Measurements from ENCODE around the gene LPIN1. TPM values are rescaled to one million over a fixed set of nuclear protein-coding genes. Genes with fewer than 3 reads are reported as not detected.
"Not testable (repeated sequence)": the region's sequence is repeated elsewhere in the genome, so short reads cannot be mapped to it uniquely, and the experiment has no call there.

Gene LPIN1
- total RNA-seq, 2 donors from 2014 or later, result 63.0 to 112 TPM

DNA sequence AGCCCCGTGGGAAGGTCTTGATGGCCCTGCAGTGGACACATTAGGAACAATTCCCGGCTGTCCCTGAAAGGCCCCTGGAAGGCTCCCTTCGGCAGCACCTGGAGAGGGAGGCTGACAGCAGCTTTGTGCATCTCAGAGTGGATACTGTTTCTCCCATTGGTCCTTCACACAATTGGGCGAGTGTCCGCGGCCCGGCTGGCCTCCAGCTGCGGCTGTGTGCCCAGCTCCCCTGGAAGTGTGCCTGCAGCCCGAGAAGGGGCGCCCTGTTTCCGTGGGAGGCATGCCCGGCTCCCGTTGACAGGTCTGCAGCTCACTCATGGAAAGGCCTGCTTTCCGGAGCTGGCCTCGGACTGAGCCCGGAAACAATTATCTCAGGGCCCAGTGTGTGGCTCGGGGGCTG is 103.7 kb downstream of the LPIN1 start:
- H3K9me3 Mint-ChIP-seq, result peaks cover 4% of the 10 kb centered on the region
- peaks cover 15 to 28% of the 10 kb centered on the region in 2 donors for H3K27me3 Mint-ChIP-seq
- no peak overlapping the region for H3K4me3 Mint-ChIP-seq
- DNase-seq (ENCODE audit: low spot score) (no peak), ATAC-seq (no peak)
- H3K4me1 Mint-ChIP-seq (ENCODE audit: low read depth in 2 of 2), result peaks cover under 1 to 3% of the 10 kb centered on the region in 2 donors
- H3K27ac Mint-ChIP-seq, result no peak overlapping the region
- peaks cover 7% of the 10 kb centered on the region for H3K36me3 Mint-ChIP-seq

DNA sequence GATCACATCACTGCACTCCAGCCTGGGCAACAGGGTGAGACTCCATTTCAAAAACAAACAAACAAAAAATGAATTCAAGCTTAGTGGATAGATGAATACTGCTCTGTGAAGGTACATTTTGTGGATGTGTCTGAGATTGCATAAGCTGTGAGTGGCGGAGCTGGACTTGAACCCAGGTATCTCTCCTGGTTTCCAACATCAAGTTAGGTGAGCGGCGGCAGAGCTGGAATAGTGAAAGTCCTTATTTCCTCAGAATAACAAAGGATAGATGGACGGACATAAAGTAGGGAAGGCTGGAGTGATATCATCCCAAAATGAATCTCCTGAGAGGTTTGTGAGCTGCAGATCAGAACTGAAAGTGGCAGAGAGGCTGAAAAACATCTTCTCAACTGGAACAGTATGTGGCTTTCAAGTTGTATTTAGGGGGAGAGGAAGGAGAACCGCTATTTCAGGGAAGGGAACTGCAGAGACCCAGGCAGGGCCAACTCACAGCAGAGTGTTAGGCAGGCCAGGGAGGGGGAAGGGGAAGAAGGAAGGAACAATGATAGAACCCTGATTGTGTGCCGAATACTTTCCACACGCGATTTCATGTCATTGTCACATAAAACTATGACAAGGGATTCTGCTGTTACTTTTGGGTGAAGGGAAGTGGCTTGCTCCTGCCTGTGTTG is 106.2 kb downstream of the LPIN1 start:
- Mint-ChIP-seq H3K36me3 (peaks cover 5% of the 10 kb centered on the region), H3K27me3 (peaks cover 26 to 52% of the 10 kb centered on the region in 2 donors), H3K27ac (no peak overlapping the region), H3K4me1 (ENCODE audit: low read depth in 2 of 2) (peaks cover 3 to 11% of the 10 kb centered on the region in 2 donors), H3K4me3 (no peak overlapping the region), H3K9me3 (peaks cover 4% of the 10 kb centered on the region)
- no peak for ATAC-seq
- no peak for DNase-seq (ENCODE audit: low spot score)

DNA sequence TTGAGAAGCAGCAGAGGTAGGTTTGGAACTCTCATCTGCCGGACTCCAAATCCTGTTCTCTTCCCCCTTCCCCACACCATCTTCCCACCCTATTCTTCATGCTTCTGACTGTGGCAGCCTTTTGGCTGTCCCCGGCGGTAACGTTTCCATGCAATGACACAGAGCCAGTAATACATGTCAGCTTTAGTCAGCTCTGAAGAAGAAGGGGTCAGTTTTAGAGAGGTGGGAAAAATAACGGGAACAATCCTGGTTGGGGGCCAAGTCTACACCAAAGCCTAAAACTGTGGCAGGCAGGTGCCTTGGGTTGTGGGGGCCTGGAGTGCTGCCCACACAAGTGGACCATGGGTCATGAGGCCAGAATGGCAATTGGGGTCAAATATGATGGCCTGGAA is 106.8 kb downstream of the LPIN1 start:
- Mint-ChIP-seq H3K9me3 (no peaks in the 10 kb centered on the region), H3K4me1 (ENCODE audit: low read depth in 2 of 2) (peaks cover 3 to 11% of the 10 kb centered on the region in 2 donors), H3K36me3 (no peaks in the 10 kb centered on the region), H3K27ac (no peak overlapping the region), H3K4me3 (no peak overlapping the region), H3K27me3 (peaks cover 26 to 52% of the 10 kb centered on the region in 2 donors)
- ATAC-seq (no peak), DNase-seq (ENCODE audit: low spot score) (no peak)

DNA sequence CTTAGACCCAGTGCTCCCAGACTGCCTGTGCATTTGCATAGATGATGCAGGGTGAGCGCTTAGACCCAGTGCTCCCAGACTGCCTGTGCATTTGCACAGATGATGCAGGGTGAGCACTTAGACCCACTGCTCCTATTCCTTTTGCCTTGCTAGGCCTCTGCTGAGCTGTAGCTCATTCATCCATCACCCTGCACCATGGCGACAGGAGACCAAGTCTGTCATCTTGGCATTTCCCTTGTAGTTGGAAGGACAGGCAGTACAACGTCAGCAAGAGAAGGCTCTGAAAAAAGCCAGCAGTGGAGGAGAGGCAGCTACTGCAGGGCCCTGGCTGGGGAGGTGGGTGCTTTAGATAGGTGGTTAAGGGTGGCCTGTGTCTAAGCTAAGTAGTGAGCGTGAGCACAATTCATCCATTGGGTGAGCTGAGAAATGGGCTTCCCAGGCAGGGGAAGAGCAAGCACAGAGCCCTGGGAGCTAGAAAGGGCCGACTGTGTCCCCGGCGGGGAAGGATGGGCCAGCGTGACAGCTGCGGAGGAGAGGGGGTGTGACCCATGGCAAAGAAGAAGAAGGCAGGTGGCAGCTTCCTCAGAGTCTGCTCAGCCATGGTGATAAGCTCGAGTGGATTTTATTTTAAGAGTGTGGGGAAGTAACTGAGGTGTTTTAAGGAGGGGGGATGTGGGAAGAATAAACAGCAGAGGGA is 108.8 kb downstream of the LPIN1 start:
- H3K27ac Mint-ChIP-seq, result no peak overlapping the region
- H3K4me1 Mint-ChIP-seq (ENCODE audit: low read depth in 2 of 2), result peaks cover 3 to 11% of the 10 kb centered on the region in 2 donors
- H3K36me3 Mint-ChIP-seq, result peaks cover 8% of the 10 kb centered on the region
- DNase-seq (ENCODE audit: low spot score) (peak; percentile 53), ATAC-seq (no peak)
- peaks cover 29 to 45% of the 10 kb centered on the region in 2 donors for H3K27me3 Mint-ChIP-seq
- H3K9me3 Mint-ChIP-seq, result no peaks in the 10 kb centered on the region
- H3K4me3 Mint-ChIP-seq, result no peak overlapping the region

DNA sequence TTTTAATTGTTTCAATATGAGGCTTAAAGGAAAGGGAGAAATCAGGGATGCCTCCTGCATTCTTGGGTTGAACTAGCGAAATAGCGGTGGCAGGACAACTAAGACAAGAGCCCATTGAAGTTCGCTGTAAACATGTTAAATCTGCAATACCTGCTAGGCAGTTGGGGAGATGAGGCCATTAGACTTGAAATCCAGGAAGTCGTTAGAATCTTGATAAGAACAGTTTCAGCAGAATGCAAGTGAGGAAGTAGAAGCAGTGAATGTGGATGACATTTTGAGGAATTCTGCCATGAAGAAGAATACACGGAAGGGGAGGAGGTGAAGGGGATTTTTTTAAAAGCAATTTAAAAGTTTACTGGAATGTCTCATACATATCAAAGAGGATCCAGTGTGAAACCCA is 109.7 kb downstream of the LPIN1 start:
- DNase-seq (ENCODE audit: low spot score), result peak; percentile 22
- Mint-ChIP-seq H3K27ac (no peak overlapping the region), H3K4me1 (ENCODE audit: low read depth in 2 of 2) (peaks cover 3 to 11% of the 10 kb centered on the region in 2 donors), H3K36me3 (peaks cover 8% of the 10 kb centered on the region), H3K27me3 (peaks cover 26 to 45% of the 10 kb centered on the region in 2 donors), H3K9me3 (no peaks in the 10 kb centered on the region), H3K4me3 (no peak overlapping the region)
- ATAC-seq, result no peak

DNA sequence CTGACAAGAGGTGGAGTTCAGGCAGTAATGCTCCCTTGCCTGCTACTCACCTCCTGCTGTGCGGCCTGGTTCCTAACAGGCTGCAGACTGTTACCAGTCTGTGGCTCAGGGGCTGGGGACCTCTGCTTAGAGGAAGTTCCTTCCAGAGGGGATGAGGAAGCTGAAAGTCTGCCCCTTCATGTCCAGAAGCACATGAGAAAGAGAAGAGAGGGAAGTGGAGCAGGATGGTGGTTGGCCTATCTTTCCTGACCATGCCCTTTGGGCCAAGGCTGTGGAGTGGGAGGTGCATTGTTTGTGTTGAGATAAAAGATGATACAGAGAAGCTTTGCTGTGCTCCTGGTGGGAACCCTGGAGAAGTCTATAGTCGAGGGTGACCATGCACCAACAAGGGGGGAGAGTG is 112.5 kb downstream of the LPIN1 start:
- H3K4me3 Mint-ChIP-seq, result no peak overlapping the region
- ATAC-seq (no peak), DNase-seq (ENCODE audit: low spot score) (no peak)
- no peaks in the 10 kb centered on the region for H3K9me3 Mint-ChIP-seq
- peaks cover 8% of the 10 kb centered on the region for H3K36me3 Mint-ChIP-seq
- peaks cover 22 to 47% of the 10 kb centered on the region in 2 donors for H3K27me3 Mint-ChIP-seq
- H3K27ac Mint-ChIP-seq, result no peak overlapping the region
- H3K4me1 Mint-ChIP-seq (ENCODE audit: low read depth in 2 of 2), result peaks cover 11 to 20% of the 10 kb centered on the region in 2 donors

DNA sequence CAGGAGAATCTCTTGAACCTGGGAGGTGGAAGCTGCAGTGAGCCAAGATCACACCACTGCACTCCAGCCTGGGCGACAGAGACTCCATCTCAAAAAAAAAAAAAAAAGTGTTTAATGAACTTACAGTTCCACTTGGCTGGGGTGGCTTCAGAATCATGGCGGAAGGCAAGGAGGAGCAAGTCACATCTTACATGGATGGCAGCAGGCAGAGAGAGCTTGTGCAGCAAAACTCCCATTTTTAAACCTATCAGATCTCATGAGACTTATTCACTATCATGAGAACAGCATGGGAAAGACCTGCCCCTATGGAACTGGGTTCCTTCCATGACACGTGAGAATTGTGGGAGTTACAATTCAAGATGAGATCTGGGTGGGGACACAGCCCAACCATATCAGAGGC is 113.5 kb downstream of the LPIN1 start:
- not testable (repeated sequence) for H3K4me3 Mint-ChIP-seq; H3K27ac Mint-ChIP-seq; H3K36me3 Mint-ChIP-seq; DNase-seq (ENCODE audit: low spot score); ATAC-seq; H3K9me3 Mint-ChIP-seq
- H3K4me1 Mint-ChIP-seq (ENCODE audit: low read depth in 2 of 2), result peaks cover 17 to 27% of the 10 kb centered on the region in 2 donors
- H3K27me3 Mint-ChIP-seq, result peaks cover 28 to 55% of the 10 kb centered on the region in 2 donors

DNA sequence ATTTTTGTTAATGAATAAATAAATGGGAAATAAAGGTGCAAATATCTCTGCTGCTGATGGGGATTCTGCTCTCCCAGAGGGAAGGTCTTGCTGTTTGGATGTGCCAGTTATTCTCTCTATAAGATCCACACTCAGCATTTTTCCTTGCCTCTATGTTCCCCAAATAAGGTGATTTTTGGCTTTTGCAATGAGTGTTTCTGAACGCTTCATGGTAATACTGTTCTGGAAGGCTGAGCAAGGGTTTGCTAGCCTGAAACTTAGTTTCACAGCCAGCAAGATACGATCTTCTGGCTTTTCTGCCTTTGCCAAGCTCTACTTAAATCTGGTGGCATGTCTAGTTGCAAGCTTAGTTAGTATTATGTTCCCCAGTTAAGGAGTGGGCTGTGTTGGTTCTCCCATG is 114.6 kb downstream of the LPIN1 start:
- H3K27me3 Mint-ChIP-seq, result peaks cover 23 to 44% of the 10 kb centered on the region in 2 donors
- ATAC-seq (no peak), DNase-seq (ENCODE audit: low spot score) (no peak)
- H3K4me3 Mint-ChIP-seq, result no peak overlapping the region
- H3K9me3 Mint-ChIP-seq, result no peaks in the 10 kb centered on the region
- H3K4me1 Mint-ChIP-seq (ENCODE audit: low read depth in 2 of 2), result peaks cover 17 to 20% of the 10 kb centered on the region in 2 donors
- H3K27ac Mint-ChIP-seq, result no peak overlapping the region
- peaks cover 8% of the 10 kb centered on the region for H3K36me3 Mint-ChIP-seq

DNA sequence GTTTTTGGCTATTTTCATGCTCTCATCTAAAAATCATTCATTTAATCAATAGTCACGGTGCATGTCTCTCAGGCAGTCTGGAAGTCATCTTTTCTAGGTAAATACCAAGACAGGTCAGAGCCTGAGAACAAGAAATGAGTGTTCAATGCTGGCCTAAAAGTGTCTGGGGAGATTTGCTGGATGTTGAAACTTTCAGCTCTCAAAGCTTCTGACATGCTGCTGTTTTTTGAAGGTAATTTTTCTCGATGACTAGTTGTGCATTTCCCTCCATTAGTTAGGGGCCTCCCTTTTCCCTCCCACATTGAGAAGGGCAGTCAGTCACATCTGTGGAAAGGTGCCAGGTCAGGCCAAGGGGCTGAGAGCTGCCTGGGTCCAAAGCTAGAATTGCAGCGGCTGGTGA is 115.6 kb downstream of the LPIN1 start:
- H3K4me3 Mint-ChIP-seq, result no peak overlapping the region
- no peaks in the 10 kb centered on the region for H3K9me3 Mint-ChIP-seq
- no peak for ATAC-seq
- H3K27ac Mint-ChIP-seq, result no peak overlapping the region
- H3K27me3 Mint-ChIP-seq, result peaks cover 17 to 34% of the 10 kb centered on the region in 2 donors
- no peak for DNase-seq (ENCODE audit: low spot score)
- H3K36me3 Mint-ChIP-seq, result peaks cover 8% of the 10 kb centered on the region
- peaks cover 16 to 17% of the 10 kb centered on the region in 2 donors for H3K4me1 Mint-ChIP-seq (ENCODE audit: low read depth in 2 of 2)

DNA sequence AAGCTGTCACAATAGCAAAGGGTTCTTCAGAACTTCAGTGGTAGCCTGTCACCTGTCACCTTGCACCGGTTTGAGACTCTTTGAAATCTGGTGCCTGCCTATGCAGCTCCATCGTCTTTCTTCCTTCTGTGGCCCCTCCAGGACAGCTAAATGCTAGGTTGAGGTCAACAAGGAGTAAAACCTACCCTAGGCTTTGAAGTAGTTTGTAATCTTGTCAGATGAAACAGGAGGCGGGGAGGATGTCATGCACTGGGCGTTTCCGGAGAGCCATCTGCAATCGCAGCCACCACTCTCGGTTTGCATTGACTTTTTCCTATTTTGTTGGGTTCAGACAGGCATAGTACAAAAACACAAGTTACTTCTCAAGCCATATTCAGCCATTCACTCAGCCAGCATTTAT is 116.7 kb downstream of the LPIN1 start:
- no peaks in the 10 kb centered on the region for H3K9me3 Mint-ChIP-seq
- H3K4me3 Mint-ChIP-seq, result peak overlapping the region; percentile 52
- peaks cover 8% of the 10 kb centered on the region for H3K36me3 Mint-ChIP-seq
- peak overlapping the region in 1 of 2 donors; percentile 34 for H3K27ac Mint-ChIP-seq
- peaks cover 17 to 30% of the 10 kb centered on the region in 2 donors for H3K27me3 Mint-ChIP-seq
- peaks cover 16 to 17% of the 10 kb centered on the region in 2 donors for H3K4me1 Mint-ChIP-seq (ENCODE audit: low read depth in 2 of 2)
- DNase-seq (ENCODE audit: low spot score) (no peak), ATAC-seq (no peak)

DNA sequence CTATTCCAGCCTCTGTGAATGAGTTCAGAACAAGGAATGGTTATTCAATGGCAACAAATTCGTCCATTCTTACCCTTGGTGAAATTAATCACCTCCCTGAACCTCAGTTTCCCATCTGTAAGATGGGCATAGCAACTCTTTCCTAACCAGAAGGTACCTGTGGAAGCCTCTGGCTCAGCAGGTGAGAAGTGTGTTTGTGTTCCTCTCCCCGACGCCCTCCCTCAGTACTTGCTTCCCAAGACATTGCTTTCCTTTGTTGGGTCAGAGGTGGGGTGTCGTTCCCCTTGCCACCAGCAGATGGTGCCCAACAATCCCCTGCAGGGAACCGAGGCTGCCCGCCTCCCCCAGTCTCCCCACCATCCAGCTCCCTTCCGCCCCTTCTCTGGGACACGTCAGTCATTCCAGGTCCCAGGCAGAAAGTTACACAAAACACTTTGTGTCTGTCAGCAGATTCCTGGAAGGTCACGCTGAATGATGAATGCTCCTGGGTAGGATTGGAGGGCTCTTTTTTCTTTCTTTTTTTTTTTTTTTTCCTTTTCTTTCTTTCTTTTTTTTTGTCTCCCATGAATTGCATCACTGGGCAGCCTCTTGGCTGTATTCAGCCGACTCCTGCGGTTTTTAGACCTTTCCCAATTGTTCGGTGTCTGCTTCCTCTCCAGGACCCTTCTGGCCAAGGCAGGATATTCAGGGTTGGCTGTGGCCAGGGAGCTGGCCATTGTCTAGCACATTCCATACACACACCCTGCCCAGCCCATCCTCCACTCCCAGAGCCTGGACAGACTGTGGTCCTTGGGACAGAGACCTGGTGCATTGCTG is 117.3 kb downstream of the LPIN1 start:
- Mint-ChIP-seq H3K9me3 (no peaks in the 10 kb centered on the region), H3K36me3 (peaks cover 7% of the 10 kb centered on the region), H3K4me1 (ENCODE audit: low read depth in 2 of 2) (peaks cover 16 to 17% of the 10 kb centered on the region in 2 donors), H3K27me3 (peaks cover 16 to 30% of the 10 kb centered on the region in 2 donors), H3K4me3 (peak overlapping the region; percentile 52), H3K27ac (peak overlapping the region in 1 of 2 donors; percentile 34)
- peak; percentile 74 to 82 for ATAC-seq
- peak; percentile 75 for DNase-seq (ENCODE audit: low spot score)

DNA sequence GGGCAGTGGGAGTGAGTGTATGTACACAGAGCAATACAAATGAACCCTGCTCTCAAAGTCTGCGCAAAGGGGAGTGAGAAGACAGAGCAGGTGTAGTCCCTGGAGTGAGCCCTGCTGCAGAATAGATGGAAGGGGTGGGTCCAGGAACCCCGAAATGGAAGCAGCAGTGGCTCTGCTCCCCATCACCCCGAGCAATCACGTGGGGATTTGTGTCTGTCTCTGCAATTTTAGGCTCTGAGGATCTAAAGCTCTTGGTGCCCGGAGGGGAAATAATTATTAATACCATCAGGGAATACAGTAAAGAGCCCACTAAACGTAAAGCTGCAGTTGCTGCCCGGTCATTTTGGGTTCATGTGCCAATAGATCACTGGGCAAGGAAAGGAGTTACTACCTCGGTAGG is 118.3 kb downstream of the LPIN1 start:
- no peaks in the 10 kb centered on the region for H3K9me3 Mint-ChIP-seq
- H3K4me1 Mint-ChIP-seq (ENCODE audit: low read depth in 2 of 2), result peaks cover 16 to 17% of the 10 kb centered on the region in 2 donors
- no peak for DNase-seq (ENCODE audit: low spot score)
- no peak for ATAC-seq
- H3K27me3 Mint-ChIP-seq, result peaks cover 13 to 30% of the 10 kb centered on the region in 2 donors
- peak overlapping the region in 1 of 2 donors; percentile 34 for H3K27ac Mint-ChIP-seq
- H3K36me3 Mint-ChIP-seq, result no peaks in the 10 kb centered on the region
- H3K4me3 Mint-ChIP-seq, result no peak overlapping the region

DNA sequence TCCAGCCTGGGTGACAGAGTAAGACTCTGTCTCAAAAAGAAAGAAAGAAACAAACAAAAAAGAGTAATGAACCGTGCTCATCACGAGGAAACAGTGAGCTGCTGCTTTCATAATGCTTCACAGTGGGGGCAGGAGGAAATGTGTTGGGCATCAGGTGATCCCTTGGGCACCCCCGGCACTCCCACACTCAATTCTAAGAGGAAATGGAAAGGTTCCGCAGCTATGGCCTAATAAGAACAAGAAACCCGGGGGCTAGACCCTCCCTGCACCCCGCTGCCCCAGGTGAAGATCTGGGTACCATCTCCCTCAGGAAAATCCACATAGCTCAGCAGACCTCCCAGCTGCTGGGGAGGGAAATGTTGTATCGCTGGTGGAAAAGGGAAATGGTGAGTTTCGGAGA is 118.9 kb downstream of the LPIN1 start:
- DNase-seq (ENCODE audit: low spot score), result no peak
- no peak overlapping the region for H3K27ac Mint-ChIP-seq
- H3K4me1 Mint-ChIP-seq (ENCODE audit: low read depth in 2 of 2), result peaks cover 16 to 17% of the 10 kb centered on the region in 2 donors
- H3K27me3 Mint-ChIP-seq, result peaks cover 19 to 30% of the 10 kb centered on the region in 2 donors
- H3K4me3 Mint-ChIP-seq, result no peak overlapping the region
- no peaks in the 10 kb centered on the region for H3K9me3 Mint-ChIP-seq
- no peaks in the 10 kb centered on the region for H3K36me3 Mint-ChIP-seq
- ATAC-seq, result no peak

Measured in natural killer cell treated with Interleukin-12 subunit alpha and Interleukin-12 subunit beta and Interleukin-15 and Interleukin-18, amount 100 ng/mL, for 72 hours (primary cell).